HEK293 (cell line): ENCODE results near the gene STK10.

Experiments
- TCF7L2 ChIP-seq: IDR thresholded peaks from 2 replicates; pipeline ENCODE4 v1.6.1; 2011; ENCODE audit warnings: low read depth, mild to moderate bottlenecking, inconsistent platforms, low read length, moderate library complexity, borderline replicate concordance
- ZNF214 ChIP-seq: fragments of 450-650 bp; formaldehyde crosslinking; IDR thresholded peaks from 2 replicates; pipeline ENCODE4 v1.5.1; 2017; ENCODE audit warnings: missing biosample characterization, mild to moderate bottlenecking, missing genetic modification characterization, borderline replicate concordance
- ZNF24 ChIP-seq: fragments of 450-650 bp; formaldehyde crosslinking; IDR thresholded peaks from 2 replicates; pipeline ENCODE4 v1.5.1; 2016; ENCODE audit warnings: missing biosample characterization, missing genetic modification characterization
- ZNF324 ChIP-seq: fragments of 450-650 bp; formaldehyde crosslinking; IDR thresholded peaks from 2 replicates; pipeline ENCODE4 v1.5.1; 2016; ENCODE audit warnings: missing biosample characterization, missing genetic modification characterization
- ZNF76 ChIP-seq: fragments of 450-650 bp; formaldehyde crosslinking; IDR thresholded peaks from 2 replicates; pipeline ENCODE4; 2016; ENCODE audit warnings: low read depth, missing biosample characterization, missing genetic modification characterization, borderline replicate concordance
- TF ChIP-seq, protein P1 (sequence below): fragments of 450-650 bp; formaldehyde crosslinking; IDR thresholded peaks from 2 replicates; pipeline ENCODE4 v1.5.1; 2016; ENCODE audit warnings: missing biosample characterization, missing genetic modification characterization
- TF ChIP-seq, protein P2 (sequence below): fragments of 450-650 bp; IDR thresholded peaks from 2 replicates; pipeline ENCODE4 v1.5.1; 2018; ENCODE audit warnings: missing biosample characterization, missing genetic modification characterization

GRCh38 chr5:172101547-172102217 lies 86.3 kb downstream of the STK10 start:
- TF ChIP-seq, protein P1, sequence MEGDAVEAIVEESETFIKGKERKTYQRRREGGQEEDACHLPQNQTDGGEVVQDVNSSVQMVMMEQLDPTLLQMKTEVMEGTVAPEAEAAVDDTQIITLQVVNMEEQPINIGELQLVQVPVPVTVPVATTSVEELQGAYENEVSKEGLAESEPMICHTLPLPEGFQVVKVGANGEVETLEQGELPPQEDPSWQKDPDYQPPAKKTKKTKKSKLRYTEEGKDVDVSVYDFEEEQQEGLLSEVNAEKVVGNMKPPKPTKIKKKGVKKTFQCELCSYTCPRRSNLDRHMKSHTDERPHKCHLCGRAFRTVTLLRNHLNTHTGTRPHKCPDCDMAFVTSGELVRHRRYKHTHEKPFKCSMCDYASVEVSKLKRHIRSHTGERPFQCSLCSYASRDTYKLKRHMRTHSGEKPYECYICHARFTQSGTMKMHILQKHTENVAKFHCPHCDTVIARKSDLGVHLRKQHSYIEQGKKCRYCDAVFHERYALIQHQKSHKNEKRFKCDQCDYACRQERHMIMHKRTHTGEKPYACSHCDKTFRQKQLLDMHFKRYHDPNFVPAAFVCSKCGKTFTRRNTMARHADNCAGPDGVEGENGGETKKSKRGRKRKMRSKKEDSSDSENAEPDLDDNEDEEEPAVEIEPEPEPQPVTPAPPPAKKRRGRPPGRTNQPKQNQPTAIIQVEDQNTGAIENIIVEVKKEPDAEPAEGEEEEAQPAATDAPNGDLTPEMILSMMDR (tag by site-specific recombination) = no peak
- TF ChIP-seq, protein P2, sequence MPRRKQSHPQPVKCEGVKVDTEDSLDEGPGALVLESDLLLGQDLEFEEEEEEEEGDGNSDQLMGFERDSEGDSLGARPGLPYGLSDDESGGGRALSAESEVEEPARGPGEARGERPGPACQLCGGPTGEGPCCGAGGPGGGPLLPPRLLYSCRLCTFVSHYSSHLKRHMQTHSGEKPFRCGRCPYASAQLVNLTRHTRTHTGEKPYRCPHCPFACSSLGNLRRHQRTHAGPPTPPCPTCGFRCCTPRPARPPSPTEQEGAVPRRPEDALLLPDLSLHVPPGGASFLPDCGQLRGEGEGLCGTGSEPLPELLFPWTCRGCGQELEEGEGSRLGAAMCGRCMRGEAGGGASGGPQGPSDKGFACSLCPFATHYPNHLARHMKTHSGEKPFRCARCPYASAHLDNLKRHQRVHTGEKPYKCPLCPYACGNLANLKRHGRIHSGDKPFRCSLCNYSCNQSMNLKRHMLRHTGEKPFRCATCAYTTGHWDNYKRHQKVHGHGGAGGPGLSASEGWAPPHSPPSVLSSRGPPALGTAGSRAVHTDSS (tag by site-specific recombination) = no peak
- no peak for TF ChIP-seq ZNF214 (tag by site-specific recombination)
- no peak for TF ChIP-seq ZNF76
- no peak for TF ChIP-seq TCF7L2
- no peak for TF ChIP-seq ZNF324
- TF ChIP-seq ZNF24 (tag by site-specific recombination) = no peak
